Measurements from ENCODE around the gene ILKAP.

Gene ILKAP

DNA sequence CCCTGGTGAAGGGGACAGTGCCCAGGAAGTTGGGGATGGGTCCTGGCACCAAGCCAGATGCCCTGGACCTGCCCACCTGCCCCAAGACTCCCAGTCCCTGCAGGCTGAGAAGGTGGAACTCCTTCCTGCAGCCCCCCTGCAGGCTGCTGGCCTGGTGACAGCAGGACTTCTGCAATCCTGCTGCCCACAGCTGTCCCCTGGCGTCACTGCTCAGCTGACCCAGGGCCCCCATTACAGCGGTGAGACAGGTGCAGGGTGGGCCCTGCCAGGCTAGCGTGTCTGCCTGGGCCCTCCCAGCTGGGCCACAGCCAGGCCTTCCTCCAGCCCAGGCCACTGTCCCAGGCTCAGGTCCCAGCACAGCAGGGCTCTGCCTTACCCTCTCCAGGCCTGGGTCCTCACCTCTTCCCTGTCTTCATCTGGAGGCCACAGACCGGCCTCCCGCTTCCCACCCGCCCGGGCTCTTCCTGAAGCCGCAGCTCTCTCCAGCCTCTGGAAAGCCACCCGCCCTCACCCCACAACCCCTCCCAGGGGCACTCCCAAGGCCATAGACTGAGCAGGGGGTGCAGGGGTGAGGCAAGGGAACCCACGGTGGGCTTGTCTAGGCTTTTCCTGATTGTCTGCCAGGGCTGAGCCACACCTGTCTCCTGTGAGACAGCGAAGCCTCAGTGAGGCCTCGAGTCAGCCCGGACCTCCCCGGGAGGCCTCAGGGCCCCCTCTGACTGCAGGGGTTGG, 53.5 kb downstream of the ILKAP start:
- CTCF ChIA-PET, result no interaction called here
- H3K27ac ChIP-seq, result no peak overlapping the region
- no peak for DNase-seq (ENCODE audit: low spot score)
- POLR2A ChIA-PET (ENCODE audit: low non-redundant PET), result no interaction called here
- TF ChIP-seq, protein P1, sequence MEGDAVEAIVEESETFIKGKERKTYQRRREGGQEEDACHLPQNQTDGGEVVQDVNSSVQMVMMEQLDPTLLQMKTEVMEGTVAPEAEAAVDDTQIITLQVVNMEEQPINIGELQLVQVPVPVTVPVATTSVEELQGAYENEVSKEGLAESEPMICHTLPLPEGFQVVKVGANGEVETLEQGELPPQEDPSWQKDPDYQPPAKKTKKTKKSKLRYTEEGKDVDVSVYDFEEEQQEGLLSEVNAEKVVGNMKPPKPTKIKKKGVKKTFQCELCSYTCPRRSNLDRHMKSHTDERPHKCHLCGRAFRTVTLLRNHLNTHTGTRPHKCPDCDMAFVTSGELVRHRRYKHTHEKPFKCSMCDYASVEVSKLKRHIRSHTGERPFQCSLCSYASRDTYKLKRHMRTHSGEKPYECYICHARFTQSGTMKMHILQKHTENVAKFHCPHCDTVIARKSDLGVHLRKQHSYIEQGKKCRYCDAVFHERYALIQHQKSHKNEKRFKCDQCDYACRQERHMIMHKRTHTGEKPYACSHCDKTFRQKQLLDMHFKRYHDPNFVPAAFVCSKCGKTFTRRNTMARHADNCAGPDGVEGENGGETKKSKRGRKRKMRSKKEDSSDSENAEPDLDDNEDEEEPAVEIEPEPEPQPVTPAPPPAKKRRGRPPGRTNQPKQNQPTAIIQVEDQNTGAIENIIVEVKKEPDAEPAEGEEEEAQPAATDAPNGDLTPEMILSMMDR (conservative IDR thresholded peaks at IDR 0.05; ENCODE audit: low read depth), result no peak

DNA sequence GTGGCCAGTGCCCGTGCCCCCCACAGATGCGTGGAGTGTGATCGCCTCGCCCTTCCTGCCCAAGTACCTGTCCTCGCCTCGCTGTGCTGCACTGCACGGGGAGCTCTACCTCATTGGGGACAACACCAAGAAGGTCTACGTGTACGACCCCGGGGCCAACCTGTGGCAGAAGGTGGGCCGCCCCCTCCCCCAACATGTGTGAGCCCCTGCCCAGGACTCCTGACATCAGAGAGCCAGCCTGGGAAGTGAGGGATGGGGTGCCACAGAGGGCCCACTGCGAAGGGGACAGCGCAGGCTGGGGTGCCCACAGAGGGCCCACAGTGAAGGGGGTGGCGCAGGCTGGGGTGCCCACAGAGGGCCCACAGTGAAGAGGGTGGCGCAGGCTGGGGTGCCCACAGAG, 54.5 kb downstream of the ILKAP start:
- DNase-seq (ENCODE audit: low spot score), result no peak
- ChIA-PET POLR2A (ENCODE audit: low non-redundant PET) (no interaction called here), CTCF (no interaction called here)
- TF ChIP-seq, protein P1 (conservative IDR thresholded peaks at IDR 0.05; ENCODE audit: low read depth), result no peak
- H3K27ac ChIP-seq, result no peak overlapping the region

DNA sequence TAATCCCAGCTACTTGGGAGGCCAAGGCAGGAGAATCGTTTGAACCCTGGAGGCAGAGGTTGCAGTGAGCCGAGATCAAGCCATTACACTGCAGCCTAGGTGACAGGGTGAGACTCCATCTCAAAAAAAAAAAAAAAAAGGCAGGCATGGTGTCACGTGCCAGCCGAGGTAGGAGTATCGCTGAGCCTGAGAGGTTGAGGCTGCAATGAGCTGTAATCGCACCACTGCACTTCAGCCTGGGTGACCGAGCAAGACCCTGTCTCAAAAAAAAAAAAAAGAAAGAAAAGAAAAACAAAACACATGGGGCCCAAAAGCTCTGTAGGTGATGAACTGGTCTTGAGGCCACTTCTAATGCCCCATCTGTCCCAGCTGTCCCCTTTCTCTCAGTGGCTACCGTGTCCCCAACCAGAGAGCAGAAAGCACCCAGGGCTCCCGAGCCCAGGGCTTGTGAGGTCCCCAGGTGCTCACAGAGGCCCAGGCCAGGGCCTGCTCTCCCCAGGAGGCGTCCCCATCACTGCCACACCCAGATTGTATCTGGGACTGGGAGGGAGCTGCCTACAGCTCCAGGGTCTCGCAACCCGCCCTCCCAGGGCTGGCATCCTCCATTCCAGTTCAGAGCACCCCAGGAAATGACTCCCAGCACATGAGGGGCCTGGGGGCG, 56.5 kb downstream of the ILKAP start:
- TF ChIP-seq, protein P1 (conservative IDR thresholded peaks at IDR 0.05; ENCODE audit: low read depth), result no peak
- POLR2A ChIA-PET (ENCODE audit: low non-redundant PET), result no interaction called here
- no peak for DNase-seq (ENCODE audit: low spot score)
- CTCF ChIA-PET, result interaction anchor here (0.7 to 1.5 kb wide), 4 partner anchors 9 to 288 kb away, joined by 3 to 6 read pairs (median 5); partner anchors contain the start of genes ERFE and KLHL30
- peak overlapping the region; percentile 13; the same call in 1 of the 2 replicates for H3K27ac ChIP-seq

DNA sequence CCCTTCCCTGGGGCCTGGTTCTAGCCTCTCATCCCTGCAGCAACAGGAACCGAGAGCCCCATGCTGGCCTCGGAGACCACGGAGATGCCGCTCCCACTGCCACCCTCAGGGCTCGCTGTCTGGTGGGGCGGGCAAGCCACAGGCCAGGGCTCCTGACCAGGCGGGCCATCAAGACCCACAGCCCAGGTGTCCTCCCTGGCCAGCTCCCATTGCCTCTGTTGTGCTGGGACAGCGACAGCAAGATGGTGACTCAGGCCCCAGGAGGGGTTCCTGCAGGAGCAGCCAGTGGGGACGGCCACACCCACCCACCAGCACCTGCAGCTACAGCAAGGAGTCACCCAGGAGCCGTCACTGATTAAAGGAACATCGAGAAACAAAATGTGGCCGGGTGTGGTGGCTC, 57.6 kb downstream of the ILKAP start:
- no peak for DNase-seq (ENCODE audit: low spot score)
- peak overlapping the region; percentile 71 for H3K27ac ChIP-seq
- POLR2A ChIA-PET (ENCODE audit: low non-redundant PET), result no interaction called here
- TF ChIP-seq, protein P1 (conservative IDR thresholded peaks at IDR 0.05; ENCODE audit: low read depth), result no peak
- CTCF ChIA-PET, result interaction anchor here (0.6 to 1.5 kb wide), 2 partner anchors 13 to 160 kb away, joined by 4 to 6 read pairs; partner anchors contain the start of gene ERFE

DNA sequence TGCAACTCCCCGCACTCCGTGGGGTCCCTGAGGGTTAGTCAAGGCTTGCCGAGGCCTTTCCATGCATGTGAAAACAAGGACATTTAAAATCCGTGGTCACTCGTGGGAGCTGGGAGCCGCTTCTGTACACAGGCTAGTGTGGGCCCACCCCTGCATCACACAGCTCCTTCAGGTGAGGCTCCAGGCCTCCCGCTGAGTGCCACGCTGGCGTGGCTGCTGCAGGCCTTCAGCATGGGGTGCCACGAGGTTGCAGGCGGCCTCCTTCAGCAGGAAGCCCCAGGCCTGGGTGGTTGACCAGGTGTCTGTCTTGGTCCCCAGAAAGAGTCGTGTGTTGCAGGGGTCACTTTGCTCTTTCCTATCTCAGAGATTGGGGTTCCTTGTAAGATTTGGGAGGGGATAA, 58.4 kb downstream of the ILKAP start:
- CTCF ChIA-PET, result no interaction called here
- no peak for DNase-seq (ENCODE audit: low spot score)
- H3K27ac ChIP-seq, result peak overlapping the region; percentile 71
- POLR2A ChIA-PET (ENCODE audit: low non-redundant PET), result no interaction called here
- TF ChIP-seq, protein P1 (conservative IDR thresholded peaks at IDR 0.05; ENCODE audit: low read depth), result no peak

DNA sequence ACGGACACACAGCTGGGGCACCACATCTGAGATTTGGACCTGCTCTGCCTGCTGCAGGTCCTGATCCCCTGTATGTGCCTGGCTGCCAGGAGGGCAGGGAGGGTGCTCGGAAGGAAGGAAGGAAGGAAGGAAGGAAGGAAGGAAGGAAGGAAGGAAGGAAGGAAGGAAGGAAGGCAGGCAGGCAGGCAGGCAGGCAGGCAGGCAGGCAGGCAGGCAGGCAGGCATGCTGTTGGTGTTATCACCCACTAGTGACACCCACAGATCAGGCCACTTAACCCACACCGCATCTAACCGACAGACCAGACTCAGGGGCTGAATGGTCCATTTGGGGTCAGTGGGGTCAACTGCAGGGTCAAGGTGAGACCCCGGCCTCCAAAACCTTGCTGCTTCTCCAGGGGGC, 59.2 kb downstream of the ILKAP start:
- POLR2A ChIA-PET (ENCODE audit: low non-redundant PET), result interaction anchor here (0.6 kb wide), 1 partner anchor 408 kb away, joined by 6 read pairs; no protein-coding TSS in a partner anchor
- TF ChIP-seq, protein P1 (conservative IDR thresholded peaks at IDR 0.05; ENCODE audit: low read depth), result no peak
- H3K27ac ChIP-seq, result peak overlapping the region; percentile 71
- no peak for DNase-seq (ENCODE audit: low spot score)
- CTCF ChIA-PET, result interaction anchor here (0.9 kb wide), 1 partner anchor 286 kb away, joined by 4 read pairs; no protein-coding TSS in a partner anchor

All from RWPE1 (cell line).